Activated T-cell treated with anti-CD3 and anti-CD28 coated beads for 4 hours (primary cell): ENCODE measurements around the gene KLK15.

Source experiments
- DNase-seq: peaks from one replicate; pipeline ENCODE4 v3.0.0-alpha.2; 2020

Gene KLK15, protein sequence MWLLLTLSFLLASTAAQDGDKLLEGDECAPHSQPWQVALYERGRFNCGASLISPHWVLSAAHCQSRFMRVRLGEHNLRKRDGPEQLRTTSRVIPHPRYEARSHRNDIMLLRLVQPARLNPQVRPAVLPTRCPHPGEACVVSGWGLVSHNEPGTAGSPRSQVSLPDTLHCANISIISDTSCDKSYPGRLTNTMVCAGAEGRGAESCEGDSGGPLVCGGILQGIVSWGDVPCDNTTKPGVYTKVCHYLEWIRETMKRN

DNA sequence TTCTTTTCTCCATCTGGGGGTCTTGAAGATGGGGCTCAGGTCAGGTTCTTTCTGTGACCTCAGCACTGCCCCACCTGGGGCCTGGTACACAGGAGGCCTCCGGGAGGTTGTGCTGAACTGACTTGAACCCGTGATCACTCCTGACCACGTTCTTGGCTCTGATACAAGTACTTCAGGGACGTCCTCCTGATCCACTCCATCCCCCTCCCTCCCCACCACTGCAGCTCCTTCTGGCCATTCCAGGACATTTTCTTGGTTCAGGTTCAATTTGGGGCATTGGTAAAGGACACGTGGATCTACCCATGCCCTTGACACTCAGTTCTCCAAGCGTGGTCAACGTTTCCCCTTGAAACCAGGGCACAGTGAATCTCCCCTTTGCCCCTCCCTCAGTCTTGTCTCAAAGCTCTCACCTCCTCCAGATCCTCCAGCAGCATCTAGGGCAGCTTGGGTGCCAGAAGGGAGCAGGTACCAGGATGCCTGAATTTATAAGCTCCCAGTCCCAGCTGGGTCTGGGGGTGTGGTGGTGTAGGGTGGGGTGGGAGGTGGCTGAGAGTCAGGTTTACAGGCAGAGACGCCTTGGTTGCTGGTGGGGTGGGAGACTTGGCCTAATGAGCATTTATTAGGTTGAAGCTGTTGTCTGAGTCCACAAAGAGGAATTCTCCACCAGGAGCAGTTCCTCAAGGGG is at the start of gene KLK15:
Gene KLK15, minus strand, starts transcription at position 458 of the 685 bp plus-strand sequence. CDS start 2,082 bp downstream, outside the sequence.
- DNase-seq = no peak

DNA sequence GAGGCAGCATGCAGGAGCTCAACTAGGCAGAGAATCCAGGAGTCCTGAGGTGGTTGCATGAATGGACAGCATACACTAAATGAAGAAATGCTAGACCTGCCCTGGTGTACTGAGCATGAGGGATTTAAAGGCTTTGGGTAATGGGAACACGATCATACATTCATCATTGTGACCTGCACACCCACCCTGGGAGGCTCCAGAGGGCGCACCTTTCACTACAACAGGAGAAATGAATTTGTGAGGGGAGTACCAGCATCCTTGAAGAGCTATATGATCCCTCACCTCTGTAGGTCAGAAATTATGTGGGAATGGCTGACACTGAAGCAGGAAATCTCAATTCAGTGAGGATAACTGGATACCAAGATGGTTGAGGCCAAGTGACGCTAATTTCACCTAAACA is 48.8 kb upstream of the KLK15 start:
- DNase-seq = no peak

DNA sequence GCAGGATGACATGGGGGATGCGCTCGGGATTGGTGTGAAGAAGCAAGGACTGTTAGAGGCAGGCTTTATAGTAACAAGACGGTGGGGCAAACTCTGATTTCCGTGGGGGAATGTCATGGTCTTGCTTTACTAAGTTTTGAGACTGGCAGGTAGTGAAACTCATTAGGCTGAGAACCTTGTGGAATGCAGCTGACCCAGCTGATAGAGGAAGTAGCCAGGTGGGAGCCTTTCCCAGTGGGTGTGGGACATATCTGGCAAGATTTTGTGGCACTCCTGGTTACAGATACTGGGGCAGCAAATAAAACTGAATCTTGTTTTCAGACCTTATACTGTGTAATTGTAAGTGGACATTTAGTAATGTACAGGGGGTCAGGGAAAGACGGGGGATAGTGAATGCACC is 46.9 kb upstream of the KLK15 start:
- no peak for DNase-seq

DNA sequence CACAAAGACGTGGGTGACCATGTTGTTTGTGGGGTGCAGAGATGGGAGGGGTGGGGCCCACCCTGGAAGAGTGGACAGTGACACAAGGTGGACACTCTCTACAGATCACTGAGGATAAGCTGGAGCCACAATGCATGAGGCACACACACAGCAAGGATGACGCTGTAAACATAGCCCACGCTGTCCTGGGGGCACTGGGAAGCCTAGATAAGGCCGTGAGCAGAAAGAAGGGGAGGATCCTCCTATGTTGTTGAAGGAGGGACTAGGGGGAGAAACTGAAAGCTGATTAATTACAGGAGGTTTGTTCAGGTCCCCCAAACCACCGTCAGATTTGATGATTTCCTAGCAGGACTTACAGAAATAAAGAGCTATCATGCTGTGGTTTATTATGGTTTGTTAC is 45.5 kb upstream of the KLK15 start:
- DNase-seq = no peak

DNA sequence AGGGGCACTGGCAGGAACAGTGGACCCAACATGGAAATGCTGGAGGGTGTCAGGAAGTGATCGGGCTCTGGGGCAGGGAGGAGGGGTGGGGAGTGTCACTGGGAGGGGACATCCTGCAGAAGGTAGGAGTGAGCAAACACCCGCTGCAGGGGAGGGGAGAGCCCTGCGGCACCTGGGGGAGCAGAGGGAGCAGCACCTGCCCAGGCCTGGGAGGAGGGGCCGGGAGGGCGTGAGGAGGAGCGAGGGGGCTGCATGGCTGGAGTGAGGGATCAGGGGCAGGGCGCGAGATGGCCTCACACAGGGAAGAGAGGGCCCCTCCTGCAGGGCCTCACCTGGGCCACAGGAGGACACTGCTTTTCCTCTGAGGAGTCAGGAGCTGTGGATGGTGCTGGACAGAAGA is 44.0 kb upstream of the KLK15 start:
- no peak for DNase-seq

DNA sequence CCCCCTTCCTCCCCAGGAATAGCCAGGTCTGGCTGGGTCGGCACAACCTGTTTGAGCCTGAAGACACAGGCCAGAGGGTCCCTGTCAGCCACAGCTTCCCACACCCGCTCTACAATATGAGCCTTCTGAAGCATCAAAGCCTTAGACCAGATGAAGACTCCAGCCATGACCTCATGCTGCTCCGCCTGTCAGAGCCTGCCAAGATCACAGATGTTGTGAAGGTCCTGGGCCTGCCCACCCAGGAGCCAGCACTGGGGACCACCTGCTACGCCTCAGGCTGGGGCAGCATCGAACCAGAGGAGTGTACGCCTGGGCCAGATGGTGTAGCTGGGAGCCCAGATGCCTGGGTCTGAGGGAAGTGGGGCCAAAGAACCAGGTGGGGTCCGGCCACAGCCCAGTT is 43.1 kb upstream of the KLK15 start:
- no peak for DNase-seq

DNA sequence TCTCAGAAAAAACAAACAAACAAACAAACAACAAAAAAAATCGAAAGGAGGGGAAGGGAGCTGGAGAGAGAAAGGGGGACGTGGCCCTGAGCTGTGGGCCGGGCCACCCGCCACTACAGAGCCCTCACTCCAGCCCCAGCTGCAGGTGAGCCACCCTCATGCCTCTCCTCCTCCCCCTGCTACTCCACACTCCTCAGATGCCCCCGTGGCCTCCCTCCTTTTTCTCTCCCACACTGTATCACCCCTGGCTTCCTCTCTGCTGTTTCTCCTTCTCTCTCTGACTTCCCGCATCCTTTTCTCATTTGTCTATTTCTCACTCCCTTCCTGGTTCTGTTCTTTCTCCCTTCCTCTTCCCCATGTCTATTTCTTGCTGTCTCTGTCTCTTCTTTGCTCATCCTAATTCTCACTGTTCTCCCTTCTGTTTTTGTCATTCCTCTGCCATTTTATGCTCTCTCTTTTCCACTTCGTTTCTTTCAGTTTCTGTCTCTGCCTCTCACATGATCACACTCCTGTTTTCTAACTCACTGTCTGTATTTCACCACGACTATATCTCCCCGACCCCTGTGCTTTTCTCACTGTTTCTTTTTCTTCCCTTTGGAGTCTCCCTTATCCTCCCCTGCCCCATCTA is 42.5 kb upstream of the KLK15 start:
- no peak for DNase-seq

DNA sequence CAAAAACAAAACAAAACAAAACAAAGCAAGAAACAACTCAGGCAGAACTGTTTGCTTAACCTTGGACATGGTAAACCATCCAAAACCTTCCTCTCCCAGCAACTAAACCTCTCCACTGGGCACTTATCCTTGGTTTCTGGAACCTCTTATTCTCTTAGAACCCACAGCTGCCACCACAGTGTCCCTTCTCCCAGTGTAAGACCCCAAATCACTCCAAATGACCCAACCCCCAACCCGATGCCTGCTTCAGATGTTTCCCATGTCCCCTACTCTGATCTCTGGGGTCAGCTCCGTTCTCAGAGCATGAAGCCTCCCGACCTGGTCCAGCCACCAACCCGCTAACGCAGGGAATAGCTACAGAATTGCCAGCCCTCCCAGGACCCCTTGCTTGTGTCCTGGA is 40.8 kb upstream of the KLK15 start:
- DNase-seq = no peak

DNA sequence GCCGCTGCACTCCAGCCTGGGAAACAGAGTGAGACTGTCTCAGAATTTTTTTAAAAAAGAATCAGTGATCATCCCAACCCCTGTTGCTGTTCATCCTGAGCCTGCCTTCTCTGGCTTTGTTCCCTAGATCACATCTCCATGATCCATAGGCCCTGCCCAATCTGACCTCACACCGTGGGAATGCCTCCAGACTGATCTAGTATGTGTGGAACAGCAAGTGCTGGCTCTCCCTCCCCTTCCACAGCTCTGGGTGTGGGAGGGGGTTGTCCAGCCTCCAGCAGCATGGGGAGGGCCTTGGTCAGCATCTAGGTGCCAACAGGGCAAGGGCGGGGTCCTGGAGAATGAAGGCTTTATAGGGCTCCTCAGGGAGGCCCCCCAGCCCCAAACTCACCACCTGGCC is 39.7 kb upstream of the KLK15 start, which contains the start of gene KLK2:
Gene KLK2, plus strand, starts transcription at position 384 of the 400 bp plus-strand sequence. CDS start 35 bp downstream, outside the sequence.
- no peak for DNase-seq

DNA sequence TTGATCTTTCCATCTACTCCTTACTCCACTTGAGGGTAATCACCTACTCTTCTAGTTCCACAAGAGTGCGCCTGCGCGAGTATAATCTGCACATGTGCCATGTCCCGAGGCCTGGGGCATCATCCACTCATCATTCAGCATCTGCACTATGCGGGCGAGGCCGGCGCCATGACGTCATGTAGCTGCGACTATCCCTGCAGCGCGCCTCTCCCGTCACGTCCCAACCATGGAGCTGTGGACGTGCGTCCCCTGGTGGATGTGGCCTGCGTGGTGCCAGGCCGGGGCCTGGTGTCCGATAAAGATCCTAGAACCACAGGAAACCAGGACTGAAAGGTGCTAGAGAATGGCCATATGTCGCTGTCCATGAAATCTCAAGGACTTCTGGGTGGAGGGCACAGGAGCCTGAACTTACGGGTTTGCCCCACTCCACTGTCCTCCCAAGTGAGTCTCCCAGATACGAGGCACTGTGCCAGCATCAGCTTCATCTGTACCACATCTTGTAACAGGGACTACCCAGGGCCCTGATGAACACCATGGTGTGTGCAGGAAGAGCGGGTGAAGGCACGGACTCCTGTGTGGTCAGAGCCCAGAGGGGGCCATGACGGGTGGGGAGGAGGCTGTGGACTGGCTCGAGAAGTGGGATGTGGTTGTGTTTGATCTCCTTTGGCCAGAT is 37.2 kb upstream of the KLK15 start:
- no peak for DNase-seq

DNA sequence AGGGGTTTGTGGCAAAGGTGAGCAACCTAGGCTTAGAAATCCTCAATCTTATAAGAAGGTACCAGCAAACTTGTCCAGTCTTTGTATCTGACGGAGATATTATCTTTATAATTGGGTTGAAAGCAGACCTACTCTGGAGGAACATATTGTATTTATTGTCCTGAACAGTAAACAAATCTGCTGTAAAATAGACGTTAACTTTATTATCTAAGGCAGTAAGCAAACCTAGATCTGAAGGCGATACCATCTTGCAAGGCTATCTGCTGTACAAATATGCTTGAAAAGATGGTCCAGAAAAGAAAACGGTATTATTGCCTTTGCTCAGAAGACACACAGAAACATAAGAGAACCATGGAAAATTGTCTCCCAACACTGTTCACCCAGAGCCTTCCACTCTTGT is 36.1 kb upstream of the KLK15 start:
- no peak for DNase-seq

DNA sequence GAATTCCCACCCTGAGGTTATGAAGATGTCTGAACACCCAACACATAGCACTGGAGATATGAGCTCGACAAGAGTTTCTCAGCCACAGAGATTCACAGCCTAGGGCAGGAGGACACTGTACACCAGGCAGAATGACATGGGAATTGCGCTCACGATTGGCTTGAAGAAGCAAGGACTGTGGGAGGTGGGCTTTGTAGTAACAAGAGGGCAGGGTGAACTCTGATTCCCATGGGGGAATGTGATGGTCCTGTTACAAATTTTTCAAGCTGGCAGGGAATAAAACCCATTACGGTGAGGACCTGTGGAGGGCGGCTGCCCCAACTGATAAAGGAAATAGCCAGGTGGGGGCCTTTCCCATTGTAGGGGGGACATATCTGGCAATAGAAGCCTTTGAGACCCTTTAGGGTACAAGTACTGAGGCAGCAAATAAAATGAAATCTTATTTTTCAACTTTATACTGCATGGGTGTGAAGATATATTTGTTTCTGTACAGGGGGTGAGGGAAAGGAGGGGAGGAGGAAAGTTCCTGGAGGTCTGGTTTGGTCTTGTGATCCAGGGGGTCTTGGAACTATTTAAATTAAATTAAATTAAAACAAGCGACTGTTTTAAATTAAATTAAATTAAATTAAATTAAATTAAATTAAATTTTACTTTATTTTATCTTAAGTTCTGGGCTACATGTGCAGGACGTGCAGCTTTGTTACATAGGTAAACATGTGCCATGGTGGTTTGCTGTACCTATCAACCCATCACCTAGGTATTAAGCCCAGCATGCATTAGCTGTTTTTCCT is 28.3 kb upstream of the KLK15 start:
- no peak for DNase-seq

DNA sequence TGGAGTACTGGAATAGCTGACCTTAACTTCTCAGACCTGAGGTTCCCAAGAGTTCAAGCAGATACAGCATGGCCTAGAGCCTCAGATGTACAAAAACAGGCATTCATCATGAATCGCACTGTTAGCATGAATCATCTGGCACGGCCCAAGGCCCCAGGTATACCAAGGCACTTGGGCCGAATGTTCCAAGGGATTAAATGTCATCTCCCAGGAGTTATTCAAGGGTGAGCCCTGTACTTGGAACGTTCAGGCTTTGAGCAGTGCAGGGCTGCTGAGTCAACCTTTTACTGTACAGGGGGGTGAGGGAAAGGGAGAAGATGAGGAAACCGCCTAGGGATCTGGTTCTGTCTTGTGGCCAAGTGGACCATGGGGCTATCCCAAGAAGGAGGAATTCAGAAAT is 27.6 kb upstream of the KLK15 start:
- DNase-seq = no peak

DNA sequence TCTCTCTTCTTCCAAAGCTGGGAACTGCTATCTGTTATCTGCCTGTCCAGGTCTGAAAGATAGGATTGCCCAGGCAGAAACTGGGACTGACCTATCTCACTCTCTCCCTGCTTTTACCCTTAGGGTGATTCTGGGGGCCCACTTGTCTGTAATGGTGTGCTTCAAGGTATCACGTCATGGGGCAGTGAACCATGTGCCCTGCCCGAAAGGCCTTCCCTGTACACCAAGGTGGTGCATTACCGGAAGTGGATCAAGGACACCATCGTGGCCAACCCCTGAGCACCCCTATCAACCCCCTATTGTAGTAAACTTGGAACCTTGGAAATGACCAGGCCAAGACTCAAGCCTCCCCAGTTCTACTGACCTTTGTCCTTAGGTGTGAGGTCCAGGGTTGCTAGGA is 26.5 kb upstream of the KLK15 start:
- no peak for DNase-seq

DNA sequence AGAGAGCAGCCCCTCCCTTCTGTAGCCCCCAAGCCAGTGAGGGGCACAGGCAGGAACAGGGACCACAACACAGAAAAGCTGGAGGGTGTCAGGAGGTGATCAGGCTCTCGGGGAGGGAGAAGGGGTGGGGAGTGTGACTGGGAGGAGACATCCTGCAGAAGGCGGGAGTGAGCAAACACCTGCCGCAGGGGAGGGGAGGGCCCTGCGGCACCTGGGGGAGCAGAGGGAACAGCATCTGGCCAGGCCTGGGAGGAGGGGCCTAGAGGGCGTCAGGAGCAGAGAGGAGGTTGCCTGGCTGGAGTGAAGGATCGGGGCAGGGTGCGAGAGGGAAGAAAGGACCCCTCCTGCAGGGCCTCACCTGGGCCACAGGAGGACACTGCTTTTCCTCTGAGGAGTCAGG is 25.5 kb upstream of the KLK15 start:
- no peak for DNase-seq

DNA sequence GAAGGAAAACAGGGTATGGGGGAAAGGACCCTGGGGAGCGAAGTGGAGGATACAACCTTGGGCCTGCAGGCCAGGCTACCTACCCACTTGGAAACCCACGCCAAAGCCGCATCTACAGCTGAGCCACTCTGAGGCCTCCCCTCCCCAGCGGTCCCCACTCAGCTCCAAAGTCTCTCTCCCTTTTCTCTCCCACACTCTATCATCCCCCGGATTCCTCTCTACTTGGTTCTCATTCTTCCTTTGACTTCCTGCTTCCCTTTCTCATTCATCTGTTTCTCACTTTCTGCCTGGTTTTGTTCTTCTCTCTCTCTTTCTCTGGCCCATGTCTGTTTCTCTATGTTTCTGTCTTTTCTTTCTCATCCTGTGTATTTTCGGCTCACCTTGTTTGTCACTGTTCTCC is 24.0 kb upstream of the KLK15 start:
- DNase-seq = no peak

DNA sequence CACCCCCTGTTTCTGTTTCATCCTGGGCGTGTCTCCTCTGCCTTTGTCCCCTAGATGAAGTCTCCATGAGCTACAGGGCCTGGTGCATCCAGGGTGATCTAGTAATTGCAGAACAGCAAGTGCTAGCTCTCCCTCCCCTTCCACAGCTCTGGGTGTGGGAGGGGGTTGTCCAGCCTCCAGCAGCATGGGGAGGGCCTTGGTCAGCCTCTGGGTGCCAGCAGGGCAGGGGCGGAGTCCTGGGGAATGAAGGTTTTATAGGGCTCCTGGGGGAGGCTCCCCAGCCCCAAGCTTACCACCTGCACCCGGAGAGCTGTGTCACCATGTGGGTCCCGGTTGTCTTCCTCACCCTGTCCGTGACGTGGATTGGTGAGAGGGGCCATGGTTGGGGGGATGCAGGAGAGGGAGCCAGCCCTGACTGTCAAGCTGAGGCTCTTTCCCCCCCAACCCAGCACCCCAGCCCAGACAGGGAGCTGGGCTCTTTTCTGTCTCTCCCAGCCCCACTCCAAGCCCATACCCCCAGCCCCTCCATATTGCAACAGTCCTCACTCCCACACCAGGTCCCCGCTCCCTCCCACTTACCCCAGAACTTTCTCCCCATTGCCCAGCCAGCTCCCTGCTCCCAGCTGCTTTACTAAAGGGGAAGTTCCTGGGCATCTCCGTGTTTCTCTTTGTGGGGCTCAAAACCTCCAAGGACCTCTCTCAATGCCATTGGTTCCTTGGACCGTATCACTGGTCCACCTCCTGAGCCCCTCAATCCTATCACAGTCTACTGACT is 21.4 kb upstream of the KLK15 start, which contains the start of gene KLK3:
Gene KLK3, plus strand, starts transcription at position 280 of the 775 bp plus-strand sequence. Its CDS starts 41 bp downstream, at position 321.
- DNase-seq = no peak

DNA sequence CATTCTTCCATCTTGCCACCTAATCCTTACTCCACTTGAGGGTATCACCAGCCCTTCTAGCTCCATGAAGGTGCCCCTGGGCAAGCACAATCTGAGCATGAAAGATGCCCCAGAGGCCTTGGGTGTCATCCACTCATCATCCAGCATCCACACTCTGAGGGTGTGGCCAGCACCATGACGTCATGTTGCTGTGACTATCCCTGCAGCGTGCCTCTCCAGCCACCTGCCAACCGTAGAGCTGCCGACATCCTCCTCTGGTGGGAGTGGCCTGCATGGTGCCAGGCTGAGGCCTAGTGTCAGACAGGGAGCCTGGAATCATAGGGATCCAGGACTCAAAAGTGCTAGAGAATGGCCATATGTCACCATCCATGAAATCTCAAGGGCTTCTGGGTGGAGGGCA is 18.2 kb upstream of the KLK15 start:
- no peak for DNase-seq

DNA sequence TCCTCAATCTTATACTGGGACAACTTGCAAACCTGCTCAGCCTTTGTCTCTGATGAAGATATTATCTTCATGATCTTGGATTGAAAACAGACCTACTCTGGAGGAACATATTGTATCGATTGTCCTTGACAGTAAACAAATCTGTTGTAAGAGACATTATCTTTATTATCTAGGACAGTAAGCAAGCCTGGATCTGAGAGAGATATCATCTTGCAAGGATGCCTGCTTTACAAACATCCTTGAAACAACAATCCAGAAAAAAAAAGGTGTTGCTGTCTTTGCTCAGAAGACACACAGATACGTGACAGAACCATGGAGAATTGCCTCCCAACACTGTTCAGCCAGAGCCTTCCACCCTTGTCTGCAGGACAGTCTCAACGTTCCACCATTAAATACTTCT is 17.4 kb upstream of the KLK15 start:
- no peak for DNase-seq

DNA sequence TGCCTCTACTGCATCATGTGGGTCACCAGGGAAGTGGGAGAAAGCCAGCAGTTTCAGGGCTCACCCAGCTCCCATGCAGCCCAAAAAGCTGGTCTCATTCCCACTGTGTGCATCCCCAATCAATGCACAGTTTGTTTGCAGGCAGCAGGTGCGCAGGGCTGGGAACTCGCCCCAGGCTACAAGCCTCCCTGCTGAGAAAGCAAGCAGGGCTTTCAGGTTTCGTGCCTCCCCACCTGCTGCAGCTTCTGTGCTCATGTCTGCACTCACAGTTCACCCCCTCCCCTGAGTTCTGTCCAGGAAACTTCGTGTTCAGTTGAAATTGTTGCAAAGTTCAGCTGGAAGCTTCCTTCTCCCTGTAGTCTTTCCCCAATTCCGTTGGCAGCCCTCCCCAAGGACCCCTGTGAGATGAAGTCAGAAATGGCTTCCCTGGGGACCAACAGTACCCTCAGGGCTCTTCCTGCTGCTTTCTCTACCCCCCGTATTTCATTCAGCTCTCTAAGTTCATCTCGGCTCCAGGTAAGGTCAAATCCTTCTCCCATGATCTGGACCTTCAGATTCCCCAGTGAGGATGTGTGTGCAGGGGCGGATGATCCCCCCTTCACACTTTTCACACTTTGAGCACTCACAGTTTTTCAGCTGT is 11.0 kb upstream of the KLK15 start:
- no peak for DNase-seq

DNA sequence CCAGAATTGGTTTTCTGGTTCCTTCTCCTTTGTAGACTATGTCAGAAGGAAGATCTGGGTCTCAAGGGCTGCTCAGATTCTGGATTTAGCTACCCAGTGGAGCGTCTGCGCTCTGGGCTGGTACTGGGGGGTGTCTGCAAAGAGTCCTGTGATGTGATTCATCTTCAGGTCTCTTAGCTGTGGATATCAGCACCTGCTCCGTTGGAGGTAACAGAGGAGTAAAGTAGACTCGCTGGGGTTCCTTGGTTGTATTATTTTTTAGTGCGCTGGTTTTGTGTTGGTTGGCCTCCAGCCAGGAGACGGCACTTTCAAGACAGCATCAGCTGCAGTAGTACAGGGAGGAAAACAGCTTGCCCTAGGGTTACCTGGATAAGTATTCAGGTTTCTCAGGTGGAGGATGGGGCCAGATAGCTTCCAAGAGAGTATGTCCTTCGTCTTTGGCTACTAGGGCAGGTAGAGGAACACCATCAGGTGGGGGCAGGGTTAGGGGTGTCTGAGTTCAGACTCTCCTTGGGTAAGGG is 10.4 kb upstream of the KLK15 start:
- no peak for DNase-seq
